ENCODE results near the gene IGFBP7.

Gene IGFBP7

DNA sequence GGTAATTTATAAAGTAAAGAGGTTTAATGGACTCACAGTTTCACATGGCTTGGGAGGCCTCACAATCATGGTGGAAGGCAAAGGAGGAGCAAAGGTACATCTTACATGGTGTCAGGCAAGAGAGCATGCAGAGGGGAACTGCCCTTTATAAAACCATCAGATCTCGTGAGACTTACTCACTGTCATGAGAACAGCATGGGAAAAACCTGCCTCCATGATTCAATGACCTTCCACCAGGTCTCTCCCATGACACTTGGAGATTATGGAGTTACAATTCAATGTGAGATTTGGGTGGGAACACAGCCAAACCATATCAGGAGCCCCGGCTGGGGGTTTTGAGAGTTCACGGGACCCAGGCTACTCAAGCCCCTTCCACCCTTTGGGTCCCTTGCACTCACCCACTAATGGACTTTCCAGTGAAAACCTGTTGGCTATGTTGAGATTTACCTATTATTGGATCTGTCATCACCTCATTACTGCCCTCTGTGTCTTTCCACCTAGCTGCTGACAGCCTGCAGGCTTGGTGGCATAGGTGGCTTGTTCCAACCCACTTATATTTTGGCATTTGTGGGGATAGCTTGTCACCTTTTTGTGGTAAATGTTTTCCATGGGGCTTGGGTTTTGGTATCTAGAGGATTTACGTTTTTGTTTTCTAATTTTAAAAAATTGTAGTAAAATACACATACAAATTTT is 24.0 kb downstream of the IGFBP7 start:
- DNase-seq (ENCODE audit: low read depth, low spot score) = no peak
- Histone ChIP-seq H3K4me3 (no peak overlapping the region), H3K36me3 (ENCODE audit: insufficient read depth, low read length) (no peaks in the 10 kb centered on the region), H3K9ac (ENCODE audit: insufficient read length) (no peak overlapping the region), H3K27ac (no peak overlapping the region), H3K9me3 (ENCODE audit: low read depth, low read length) (no peaks in the 10 kb centered on the region)
- TF ChIP-seq EZH2 (IDR thresholded peaks at IDR 0.05) (no peak), FOXP2 (optimal IDR thresholded peaks at IDR 0.05; ENCODE audit: control extremely low read depth, extremely low read length, insufficient read depth) (no peak), POLR2AphosphoS5 (IDR thresholded peaks at IDR 0.05; ENCODE audit: borderline replicate concordance, low read depth, low read length) (no peak)

DNA sequence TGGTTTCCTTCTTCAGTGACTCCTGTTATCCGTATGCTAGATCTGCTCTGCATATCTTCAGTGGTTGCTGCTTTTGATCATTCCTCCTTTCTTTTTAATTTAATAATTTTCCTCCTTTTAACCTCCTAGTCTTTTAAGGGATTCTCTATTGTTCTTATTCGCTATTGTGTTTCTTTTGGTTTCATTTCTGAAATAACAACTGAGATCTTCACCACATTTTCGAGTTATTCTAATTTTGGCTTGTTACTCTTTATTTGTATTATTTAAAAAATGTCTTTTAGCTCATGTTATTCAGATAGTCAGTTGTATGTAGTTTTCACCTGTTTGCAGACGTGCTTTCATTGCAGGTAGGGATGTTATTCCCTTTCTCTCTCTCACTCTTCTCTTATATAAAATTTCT is 24.9 kb downstream of the IGFBP7 start:
- no peak for DNase-seq (ENCODE audit: low read depth, low spot score)
- Histone ChIP-seq H3K9me3 (ENCODE audit: low read depth, low read length) (no peaks in the 10 kb centered on the region), H3K4me3 (no peak overlapping the region), H3K36me3 (ENCODE audit: insufficient read depth, low read length) (no peaks in the 10 kb centered on the region), H3K9ac (ENCODE audit: insufficient read length) (no peak overlapping the region), H3K27ac (no peak overlapping the region)
- no peak for TF ChIP-seq FOXP2 (optimal IDR thresholded peaks at IDR 0.05; ENCODE audit: control extremely low read depth, extremely low read length, insufficient read depth)
- no peak for TF ChIP-seq POLR2AphosphoS5 (IDR thresholded peaks at IDR 0.05; ENCODE audit: borderline replicate concordance, low read depth, low read length)
- TF ChIP-seq EZH2 (IDR thresholded peaks at IDR 0.05) = no peak

DNA sequence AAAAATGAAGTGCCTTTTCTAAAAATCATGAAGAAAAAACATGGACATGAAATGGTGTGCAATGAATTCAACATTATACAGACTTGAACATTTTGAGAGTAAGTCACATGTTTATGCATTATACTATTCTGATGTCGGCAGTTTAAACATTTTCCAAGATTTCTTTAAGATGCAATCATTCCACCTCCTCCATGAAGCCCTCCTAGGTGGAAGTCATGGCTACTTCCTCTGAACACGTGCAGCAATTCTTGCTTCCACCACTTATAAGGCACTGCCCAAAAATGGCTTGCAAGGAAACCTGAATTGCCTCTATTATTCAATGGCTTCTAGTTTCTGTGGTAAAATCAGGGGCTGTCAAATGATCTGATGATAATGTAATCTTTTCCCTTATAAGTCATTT is 25.8 kb downstream of the IGFBP7 start:
- Histone ChIP-seq H3K4me3 (no peak overlapping the region), H3K27ac (no peak overlapping the region), H3K36me3 (ENCODE audit: insufficient read depth, low read length) (no peaks in the 10 kb centered on the region), H3K9ac (ENCODE audit: insufficient read length) (no peak overlapping the region), H3K9me3 (ENCODE audit: low read depth, low read length) (no peaks in the 10 kb centered on the region)
- DNase-seq (ENCODE audit: low read depth, low spot score) = no peak
- TF ChIP-seq EZH2 (IDR thresholded peaks at IDR 0.05) (no peak), POLR2AphosphoS5 (IDR thresholded peaks at IDR 0.05; ENCODE audit: borderline replicate concordance, low read depth, low read length) (no peak), FOXP2 (optimal IDR thresholded peaks at IDR 0.05; ENCODE audit: control extremely low read depth, extremely low read length, insufficient read depth) (no peak)

DNA sequence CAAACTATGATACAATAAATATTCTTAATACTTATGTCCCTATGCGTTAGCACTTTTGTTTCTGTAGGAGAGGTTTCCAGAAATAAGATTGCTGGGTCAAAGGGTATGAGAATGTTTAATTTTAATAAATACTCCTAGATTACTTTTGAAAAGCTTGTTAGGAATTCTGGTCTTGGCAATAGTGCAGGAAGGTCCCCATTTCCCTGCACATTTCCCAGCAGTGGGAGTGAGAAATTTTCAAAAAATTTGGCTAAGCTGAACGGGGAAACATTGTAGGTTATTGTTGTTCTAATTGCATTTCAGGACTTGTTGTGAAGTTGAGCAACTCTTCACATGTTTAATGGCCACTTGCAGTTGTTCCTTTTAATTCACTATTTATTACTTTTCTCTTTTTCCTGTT is 27.1 kb downstream of the IGFBP7 start:
- no peak overlapping the region for H3K27ac ChIP-seq
- no peaks in the 10 kb centered on the region for H3K9me3 ChIP-seq (ENCODE audit: low read depth, low read length)
- TF ChIP-seq EZH2 (IDR thresholded peaks at IDR 0.05) (no peak), POLR2AphosphoS5 (IDR thresholded peaks at IDR 0.05; ENCODE audit: borderline replicate concordance, low read depth, low read length) (no peak), FOXP2 (optimal IDR thresholded peaks at IDR 0.05; ENCODE audit: control extremely low read depth, extremely low read length, insufficient read depth) (no peak)
- no peak overlapping the region for H3K9ac ChIP-seq (ENCODE audit: insufficient read length)
- no peak overlapping the region for H3K4me3 ChIP-seq
- no peak for DNase-seq (ENCODE audit: low read depth, low spot score)
- H3K36me3 ChIP-seq (ENCODE audit: insufficient read depth, low read length) = no peaks in the 10 kb centered on the region

DNA sequence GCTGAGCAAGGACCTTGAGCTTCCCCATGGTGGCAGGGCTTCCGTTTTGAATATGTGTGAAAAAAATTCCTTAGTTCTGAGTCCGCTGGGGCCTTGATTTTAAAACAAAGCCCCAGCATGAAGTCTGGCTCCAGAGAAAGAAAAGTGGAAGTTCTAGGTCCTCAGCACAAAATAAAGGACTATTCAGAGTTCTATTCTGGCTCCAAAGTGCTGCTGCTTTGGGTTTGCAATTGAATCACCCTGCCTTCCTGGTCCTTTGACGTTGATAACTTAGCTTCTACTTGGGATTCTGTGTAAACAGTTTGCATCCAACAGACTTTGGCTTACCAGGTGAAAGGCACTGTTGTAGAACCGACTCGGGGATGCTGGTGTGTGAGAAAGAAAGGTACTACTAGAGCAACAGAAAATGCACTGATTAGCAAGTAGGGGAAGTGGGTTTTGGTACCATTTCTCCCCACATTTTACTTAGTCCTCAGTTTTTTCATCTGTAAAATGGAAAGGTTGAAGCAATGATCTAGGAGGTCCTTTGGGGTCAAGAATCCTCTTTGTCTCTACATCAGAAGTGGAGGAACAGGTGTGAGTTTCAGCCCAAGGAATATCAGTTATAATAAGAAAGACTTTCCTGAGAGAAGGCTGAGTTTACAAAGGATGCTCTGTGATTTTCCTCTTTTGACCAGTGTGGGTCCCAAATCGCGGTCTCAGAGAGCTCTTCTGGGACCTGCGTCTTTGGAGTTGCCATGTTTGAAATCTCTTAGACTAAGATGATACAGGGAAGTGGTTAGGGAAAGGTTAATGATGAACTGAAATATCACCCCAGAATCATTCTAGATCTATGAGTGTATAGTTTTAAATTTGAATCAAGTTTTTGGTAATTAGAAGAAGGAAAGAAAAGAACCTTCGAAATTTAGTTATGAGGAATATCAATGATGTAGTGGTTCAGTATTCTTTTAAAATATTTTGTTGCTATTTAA is 28.2 kb downstream of the IGFBP7 start:
- H3K36me3 ChIP-seq (ENCODE audit: insufficient read depth, low read length) = no peaks in the 10 kb centered on the region
- no peak overlapping the region for H3K27ac ChIP-seq
- no peak for DNase-seq (ENCODE audit: low read depth, low spot score)
- no peaks in the 10 kb centered on the region for H3K9me3 ChIP-seq (ENCODE audit: low read depth, low read length)
- no peak for TF ChIP-seq FOXP2 (optimal IDR thresholded peaks at IDR 0.05; ENCODE audit: control extremely low read depth, extremely low read length, insufficient read depth)
- TF ChIP-seq EZH2 (IDR thresholded peaks at IDR 0.05) = no peak
- H3K4me3 ChIP-seq = no peak overlapping the region
- no peak overlapping the region for H3K9ac ChIP-seq (ENCODE audit: insufficient read length)

DNA sequence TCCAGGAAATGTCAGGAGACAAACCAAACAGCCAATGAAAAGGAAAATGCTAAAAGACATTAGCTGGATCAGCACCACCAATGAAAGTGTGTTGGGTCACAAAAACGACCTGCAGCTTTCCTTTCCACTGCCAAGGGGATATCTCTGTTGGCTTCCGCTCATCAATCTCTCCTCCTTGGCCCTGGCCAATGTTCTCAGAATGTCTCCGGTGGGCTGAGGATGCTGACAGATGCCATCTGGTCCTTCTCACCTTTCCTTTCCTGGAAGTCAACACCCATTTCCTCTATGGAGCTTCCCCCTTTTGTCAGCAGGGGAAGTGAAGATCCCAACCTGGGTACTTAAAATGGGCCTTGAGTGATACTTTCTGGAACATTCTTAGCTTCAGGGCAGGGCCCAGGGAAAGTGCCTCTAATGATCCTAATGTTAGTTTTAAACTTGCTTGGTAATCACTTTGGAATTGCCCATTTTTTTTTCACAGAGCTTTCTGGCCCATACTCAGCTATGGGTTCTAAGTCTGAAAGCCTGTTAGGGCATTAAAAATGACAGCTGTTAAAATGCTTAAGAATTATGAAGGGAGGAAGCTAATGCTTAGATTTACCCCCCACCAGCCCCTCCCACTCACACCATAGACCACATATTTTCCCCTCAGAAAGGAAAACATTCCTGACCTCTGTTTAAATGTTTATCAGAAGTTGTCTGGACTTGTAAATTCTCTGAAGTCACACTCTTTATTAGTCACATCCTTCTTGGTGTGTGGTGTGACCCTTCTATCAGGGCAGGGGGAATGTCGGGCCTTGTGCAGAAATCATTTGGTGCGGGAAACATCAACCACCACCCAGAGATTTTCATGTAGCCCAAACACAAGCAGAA is 29.2 kb downstream of the IGFBP7 start:
- Histone ChIP-seq H3K4me3 (no peak overlapping the region), H3K27ac (no peak overlapping the region), H3K9me3 (ENCODE audit: low read depth, low read length) (no peaks in the 10 kb centered on the region), H3K36me3 (ENCODE audit: insufficient read depth, low read length) (no peaks in the 10 kb centered on the region), H3K9ac (ENCODE audit: insufficient read length) (no peak overlapping the region)
- DNase-seq (ENCODE audit: low read depth, low spot score) = no peak
- no peak for TF ChIP-seq POLR2AphosphoS5 (IDR thresholded peaks at IDR 0.05; ENCODE audit: borderline replicate concordance, low read depth, low read length)
- TF ChIP-seq EZH2 (IDR thresholded peaks at IDR 0.05) = no peak
- no peak for TF ChIP-seq FOXP2 (optimal IDR thresholded peaks at IDR 0.05; ENCODE audit: control extremely low read depth, extremely low read length, insufficient read depth)

DNA sequence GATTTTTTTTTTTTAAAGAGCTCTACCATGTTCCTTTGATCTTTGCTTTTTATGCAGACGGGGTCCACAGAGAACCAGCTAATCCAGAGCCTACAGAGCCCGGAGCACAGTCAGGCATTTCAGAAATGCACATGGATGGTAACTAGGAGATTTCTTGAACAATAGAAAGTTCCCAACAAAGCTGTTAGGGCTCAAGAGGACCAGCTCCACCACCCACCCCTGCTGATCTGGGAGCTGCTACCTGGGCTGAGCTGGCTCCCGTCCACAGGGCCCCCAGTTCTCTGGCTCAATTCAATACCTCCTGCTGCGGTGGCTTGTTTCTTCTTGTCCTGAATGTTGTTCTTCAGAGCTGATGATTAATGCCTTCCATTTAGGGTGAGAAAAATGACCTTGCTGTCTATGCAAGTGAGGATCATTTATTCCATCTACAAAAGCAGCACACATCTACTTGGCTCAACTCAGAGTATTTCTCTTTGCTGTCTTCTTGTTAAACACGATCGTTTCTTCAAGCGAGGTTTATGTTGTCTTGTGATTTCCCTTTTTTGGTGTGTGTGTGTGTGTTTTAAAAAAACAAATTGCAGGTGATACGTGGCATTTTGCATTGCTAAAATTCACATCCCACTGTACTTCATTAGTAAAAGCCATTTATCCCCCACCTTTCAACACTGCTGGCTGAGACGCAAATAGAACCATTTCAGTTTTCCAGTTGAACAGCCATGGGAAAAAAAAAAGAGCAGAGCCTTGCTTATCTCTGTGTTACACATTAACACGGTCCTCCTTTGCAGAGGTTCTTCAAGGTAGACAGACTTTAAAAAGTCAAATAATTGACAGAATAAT is 31.3 kb downstream of the IGFBP7 start:
- no peaks in the 10 kb centered on the region for H3K9me3 ChIP-seq (ENCODE audit: low read depth, low read length)
- no peak overlapping the region for H3K27ac ChIP-seq
- DNase-seq (ENCODE audit: low read depth, low spot score) = no peak
- H3K9ac ChIP-seq (ENCODE audit: insufficient read length) = no peak overlapping the region
- no peak overlapping the region for H3K4me3 ChIP-seq
- H3K36me3 ChIP-seq (ENCODE audit: insufficient read depth, low read length) = no peaks in the 10 kb centered on the region
- TF ChIP-seq EZH2 (IDR thresholded peaks at IDR 0.05) = no peak
- no peak for TF ChIP-seq POLR2AphosphoS5 (IDR thresholded peaks at IDR 0.05; ENCODE audit: borderline replicate concordance, low read depth, low read length)
- TF ChIP-seq FOXP2 (optimal IDR thresholded peaks at IDR 0.05; ENCODE audit: control extremely low read depth, extremely low read length, insufficient read depth) = no peak
